ENCODE results near the gene KLK7.

Gene KLK7

DNA sequence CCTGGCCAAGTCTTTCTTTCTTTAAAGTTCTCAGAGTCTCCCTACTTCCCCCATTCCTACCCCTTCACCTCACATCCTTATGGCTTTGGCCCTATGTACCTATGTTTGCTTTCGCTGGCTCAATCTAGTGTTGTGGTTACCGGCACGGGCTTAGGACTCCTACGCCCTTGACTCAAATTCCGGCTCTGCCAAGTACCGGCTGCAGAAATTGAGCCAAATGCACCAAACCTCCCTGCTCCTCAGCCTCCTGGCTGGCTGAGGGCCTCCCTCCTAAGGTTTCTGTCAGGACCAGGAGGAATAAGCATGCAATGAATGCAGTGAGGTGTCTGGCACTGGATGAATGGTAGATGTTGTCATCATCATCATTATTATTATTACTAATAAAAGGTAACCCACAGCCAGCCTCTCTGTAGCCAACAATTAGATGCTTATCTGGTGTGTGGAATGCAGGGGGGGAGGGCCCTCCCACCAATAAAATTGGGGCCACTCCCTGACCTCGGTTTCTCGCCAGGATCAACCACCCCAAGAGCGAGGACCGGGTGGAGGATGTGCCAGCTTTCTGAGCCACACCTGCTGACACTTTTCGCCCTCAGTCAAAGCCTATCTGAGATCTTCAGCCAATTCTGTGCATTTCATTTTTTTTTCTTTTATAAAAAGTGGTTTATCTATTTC is 51.6 kb downstream of the KLK7 start:
- DNase-seq (ENCODE audit: low read depth) = no peak

DNA sequence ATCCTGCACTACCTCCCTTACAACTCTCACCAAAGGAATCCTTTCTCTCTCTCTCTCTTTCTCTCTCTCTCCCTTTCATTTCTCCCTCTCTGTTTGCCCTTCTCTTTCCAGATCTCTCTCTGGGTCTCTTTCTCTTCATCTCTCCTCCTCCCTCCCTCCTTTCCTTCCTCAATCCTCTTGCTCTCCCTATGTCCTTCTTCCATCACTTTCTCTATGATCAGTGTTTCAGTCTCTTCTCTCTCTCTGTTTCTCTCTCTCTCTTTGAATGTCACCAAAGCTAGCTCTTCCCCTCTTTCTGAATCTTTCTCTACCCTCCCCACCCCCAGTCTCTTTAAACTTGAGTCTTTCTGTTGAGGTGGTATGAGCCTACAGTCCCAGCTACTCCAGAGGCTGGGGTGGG is 52.7 kb downstream of the KLK7 start:
- no peak for DNase-seq (ENCODE audit: low read depth)

DNA sequence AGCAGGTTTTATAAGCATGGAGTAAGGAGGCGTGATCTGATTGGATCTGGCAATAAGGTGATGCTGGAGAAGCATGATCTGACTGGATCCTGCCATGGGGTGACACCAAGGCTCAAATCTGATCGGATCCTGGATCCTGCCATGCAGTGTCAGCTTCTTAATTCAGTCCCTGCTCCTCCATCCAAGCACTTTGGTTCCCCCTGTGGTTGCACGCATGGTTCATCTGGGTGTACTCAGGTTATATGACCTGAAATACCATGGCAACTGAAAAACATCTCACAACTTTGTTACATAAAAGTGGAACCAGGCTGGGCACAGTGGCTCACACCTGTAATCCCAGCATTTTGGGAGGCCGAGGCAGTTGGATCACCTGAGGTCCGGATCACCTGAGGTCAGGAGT is 54.9 kb downstream of the KLK7 start:
- DNase-seq (ENCODE audit: low read depth) = no peak

All from activated T-cell treated with anti-CD3 and anti-CD28 coated beads for 48 hours (primary cell).